ENCODE results near the gene TTPAL.

TTPAL gene

DNA sequence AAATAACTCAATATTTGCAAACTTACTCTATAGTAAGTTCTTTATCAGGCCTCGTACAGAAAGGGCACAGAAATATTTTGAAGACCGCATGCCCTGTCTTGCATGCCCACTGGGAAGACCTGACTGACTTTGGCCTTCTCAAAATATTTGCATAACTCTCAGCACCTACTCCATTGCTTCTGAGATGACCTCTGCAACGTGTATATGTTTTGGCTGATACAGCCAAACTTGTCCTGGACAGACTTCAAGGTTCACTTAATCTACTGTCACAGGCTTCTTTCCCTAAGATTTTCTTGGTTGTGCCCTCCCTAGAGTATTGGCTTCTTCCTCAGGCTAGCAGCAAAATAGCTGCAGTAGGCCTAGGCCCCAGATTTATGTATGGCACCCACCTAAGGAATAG, 67.7 kb downstream of the TTPAL start:
- H3K4me3 ChIP-seq (ENCODE audit: insufficient read depth, low read length, poor library complexity, severe bottlenecking), result no peak overlapping the region
- no peaks in the 10 kb centered on the region for H3K27me3 ChIP-seq (ENCODE audit: low read length)
- no peaks in the 10 kb centered on the region for H3K36me3 ChIP-seq (ENCODE audit: low read length)
- no peak overlapping the region for H3K4me2 ChIP-seq (ENCODE audit: low read depth, low read length, poor library complexity, severe bottlenecking)
- H3K79me2 ChIP-seq (ENCODE audit: insufficient read depth, low read length), result no peaks in the 10 kb centered on the region
- no peaks in the 10 kb centered on the region for H3K9me3 ChIP-seq (ENCODE audit: insufficient read depth, low read length)
- TF ChIP-seq EZH2phosphoT487 (conservative IDR thresholded peaks at IDR 0.05; ENCODE audit: low read length), result no peak
- TF ChIP-seq, protein P1, sequence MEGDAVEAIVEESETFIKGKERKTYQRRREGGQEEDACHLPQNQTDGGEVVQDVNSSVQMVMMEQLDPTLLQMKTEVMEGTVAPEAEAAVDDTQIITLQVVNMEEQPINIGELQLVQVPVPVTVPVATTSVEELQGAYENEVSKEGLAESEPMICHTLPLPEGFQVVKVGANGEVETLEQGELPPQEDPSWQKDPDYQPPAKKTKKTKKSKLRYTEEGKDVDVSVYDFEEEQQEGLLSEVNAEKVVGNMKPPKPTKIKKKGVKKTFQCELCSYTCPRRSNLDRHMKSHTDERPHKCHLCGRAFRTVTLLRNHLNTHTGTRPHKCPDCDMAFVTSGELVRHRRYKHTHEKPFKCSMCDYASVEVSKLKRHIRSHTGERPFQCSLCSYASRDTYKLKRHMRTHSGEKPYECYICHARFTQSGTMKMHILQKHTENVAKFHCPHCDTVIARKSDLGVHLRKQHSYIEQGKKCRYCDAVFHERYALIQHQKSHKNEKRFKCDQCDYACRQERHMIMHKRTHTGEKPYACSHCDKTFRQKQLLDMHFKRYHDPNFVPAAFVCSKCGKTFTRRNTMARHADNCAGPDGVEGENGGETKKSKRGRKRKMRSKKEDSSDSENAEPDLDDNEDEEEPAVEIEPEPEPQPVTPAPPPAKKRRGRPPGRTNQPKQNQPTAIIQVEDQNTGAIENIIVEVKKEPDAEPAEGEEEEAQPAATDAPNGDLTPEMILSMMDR (IDR thresholded peaks at IDR 0.05; ENCODE audit: insufficient read depth, low read length, poor library complexity, severe bottlenecking), result no peak
- H3F3A ChIP-seq (ENCODE audit: insufficient read depth), result no peaks in the 10 kb centered on the region
- no peaks in the 10 kb centered on the region for H3K9me2 ChIP-seq (replicated peaks; ENCODE audit: insufficient read depth, low read length)
- no peak overlapping the region for H2AFZ ChIP-seq (ENCODE audit: low read depth, low read length, severe bottlenecking)
- no peak overlapping the region for H3K9ac ChIP-seq (ENCODE audit: low read length)
- H3K27ac ChIP-seq (ENCODE audit: low read depth, low read length), result no peak overlapping the region
- H4K20me1 ChIP-seq (ENCODE audit: low read depth, low read length), result no peaks in the 10 kb centered on the region

All from SU-DHL-6 (cell line).